ENCODE results near the gene GALC.
A peak's percentile ranks its signal among the peaks of the same experiment; 100 is the strongest.
"Not testable (repeated sequence)": the region's sequence is repeated elsewhere in the genome, so short reads cannot be mapped to it uniquely, and the experiment has no call there.

Gene GALC

DNA sequence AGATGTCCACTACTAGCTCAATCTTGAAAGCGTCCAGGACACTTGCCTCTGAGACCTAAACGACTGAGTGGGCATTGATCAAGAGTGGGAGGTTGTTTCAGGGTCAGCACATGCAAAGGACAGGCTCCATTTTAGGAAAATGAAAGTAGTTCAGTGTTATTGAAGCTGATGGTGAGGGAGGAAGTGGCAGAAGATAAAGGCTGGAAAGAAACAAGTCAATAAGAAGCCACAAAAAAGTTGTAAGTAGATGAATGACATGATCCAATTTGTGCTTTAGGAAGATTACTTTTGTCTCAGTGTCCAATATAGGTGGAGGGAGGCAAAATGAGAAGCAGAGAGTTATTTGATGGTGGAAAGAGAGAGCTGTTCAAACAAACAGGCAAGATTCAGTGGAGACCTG, 33.9 kb upstream of the GALC start:
- Histone ChIP-seq H3K27ac (ENCODE audit: low read depth, low read length) (no peak overlapping the region), H3K27me3 (ENCODE audit: control insufficient read depth in 5 of 5, insufficient read depth in 4 of 5, low read length in 5 of 5) (no peaks in the 10 kb centered on the region), H3K4me1 (ENCODE audit: control insufficient read depth in 5 of 5, insufficient read depth in 5 of 5, low read length in 5 of 5) (peaks cover 0 to 10% (median 0%) of the 10 kb centered on the region in 5 donors), H3K9ac (ENCODE audit: low read length in 5 of 5) (no peak overlapping the region), H3K9me3 (ENCODE audit: control insufficient read depth in 5 of 5, low read length in 5 of 5) (no peaks in the 10 kb centered on the region), H3K4me3 (ENCODE audit: low read depth in 1 of 5, low read length in 5 of 5) (no peak overlapping the region), H3K36me3 (ENCODE audit: control insufficient read depth in 5 of 5, insufficient read depth in 5 of 5, low read length in 5 of 5) (no peaks in the 10 kb centered on the region)

DNA sequence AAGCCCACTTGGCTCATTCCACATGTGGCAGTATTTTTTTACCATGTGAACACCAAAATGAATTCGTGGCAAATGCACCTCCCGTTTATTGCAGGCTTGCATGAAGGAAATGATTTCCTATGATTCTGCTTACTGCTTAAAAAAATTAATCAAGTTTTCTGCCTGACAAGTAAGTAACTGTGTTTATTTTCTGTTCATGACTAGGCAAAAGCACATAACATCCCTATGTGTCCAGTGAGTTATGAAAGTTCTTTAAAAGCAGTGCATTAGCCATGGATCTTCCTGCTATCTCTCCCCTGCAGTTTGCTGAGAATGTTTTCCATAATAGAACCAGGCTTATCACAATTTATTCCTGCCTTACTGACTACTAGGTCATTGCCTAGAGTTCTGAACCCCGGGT, 32.3 kb upstream of the GALC start:
- Histone ChIP-seq H3K9ac (ENCODE audit: low read length in 5 of 5) (no peak overlapping the region), H3K4me3 (ENCODE audit: low read depth in 1 of 5, low read length in 5 of 5) (no peak overlapping the region), H3K27me3 (ENCODE audit: control insufficient read depth in 5 of 5, insufficient read depth in 4 of 5, low read length in 5 of 5) (no peaks in the 10 kb centered on the region), H3K9me3 (ENCODE audit: control insufficient read depth in 5 of 5, low read length in 5 of 5) (no peaks in the 10 kb centered on the region), H3K27ac (ENCODE audit: low read depth, low read length) (no peak overlapping the region), H3K4me1 (ENCODE audit: control insufficient read depth in 5 of 5, insufficient read depth in 5 of 5, low read length in 5 of 5) (peaks cover 0 to 9% (median 0%) of the 10 kb centered on the region in 5 donors), H3K36me3 (ENCODE audit: control insufficient read depth in 5 of 5, insufficient read depth in 5 of 5, low read length in 5 of 5) (no peaks in the 10 kb centered on the region)

DNA sequence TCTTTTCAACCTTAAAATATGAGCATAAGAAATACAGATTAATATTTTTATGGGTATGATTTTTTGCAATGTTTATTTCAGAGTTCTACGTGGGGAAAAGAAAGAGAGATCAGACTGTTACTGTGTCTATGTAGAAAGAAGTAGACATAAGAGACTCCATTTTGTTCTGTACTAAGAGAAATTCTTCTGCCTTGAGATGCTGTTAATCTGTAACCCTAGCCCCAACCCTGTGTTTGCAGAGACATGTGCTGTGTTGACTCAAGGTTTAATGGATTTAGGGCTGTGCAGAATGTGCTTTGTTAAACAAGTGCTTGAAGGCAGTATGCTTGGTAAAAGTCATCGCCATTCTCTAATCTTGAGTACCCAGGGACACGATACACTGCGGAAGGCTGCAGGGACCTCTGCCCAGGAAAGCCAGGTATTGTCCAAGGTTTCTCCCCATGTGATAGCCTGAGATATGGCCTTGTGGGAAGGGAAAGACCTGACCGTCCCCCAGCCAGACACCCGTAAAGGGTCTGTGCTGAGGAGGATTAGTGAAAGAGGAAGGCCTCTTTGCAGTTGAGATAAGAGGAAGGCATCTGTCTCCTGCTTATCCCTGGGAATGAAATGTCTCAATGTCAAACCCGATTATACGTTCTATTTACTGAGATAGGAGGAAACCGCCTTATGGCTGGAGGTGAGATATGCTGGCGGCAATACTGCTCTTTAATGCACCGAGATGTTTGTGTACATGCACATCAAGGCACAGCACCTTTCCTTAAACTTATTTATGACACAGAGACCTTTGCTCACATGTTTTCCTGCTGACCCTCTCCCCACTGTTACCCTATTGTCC, 31.5 kb upstream of the GALC start:
- not testable (repeated sequence) for H3K4me1 ChIP-seq (ENCODE audit: control insufficient read depth in 5 of 5, insufficient read depth in 5 of 5, low read length in 5 of 5); H3K27ac ChIP-seq (ENCODE audit: low read depth, low read length); H3K9ac ChIP-seq (ENCODE audit: low read length in 5 of 5); H3K9me3 ChIP-seq (ENCODE audit: control insufficient read depth in 5 of 5, low read length in 5 of 5); H3K36me3 ChIP-seq (ENCODE audit: control insufficient read depth in 5 of 5, insufficient read depth in 5 of 5, low read length in 5 of 5); H3K4me3 ChIP-seq (ENCODE audit: low read depth in 1 of 5, low read length in 5 of 5); H3K27me3 ChIP-seq (ENCODE audit: control insufficient read depth in 5 of 5, insufficient read depth in 4 of 5, low read length in 5 of 5)

DNA sequence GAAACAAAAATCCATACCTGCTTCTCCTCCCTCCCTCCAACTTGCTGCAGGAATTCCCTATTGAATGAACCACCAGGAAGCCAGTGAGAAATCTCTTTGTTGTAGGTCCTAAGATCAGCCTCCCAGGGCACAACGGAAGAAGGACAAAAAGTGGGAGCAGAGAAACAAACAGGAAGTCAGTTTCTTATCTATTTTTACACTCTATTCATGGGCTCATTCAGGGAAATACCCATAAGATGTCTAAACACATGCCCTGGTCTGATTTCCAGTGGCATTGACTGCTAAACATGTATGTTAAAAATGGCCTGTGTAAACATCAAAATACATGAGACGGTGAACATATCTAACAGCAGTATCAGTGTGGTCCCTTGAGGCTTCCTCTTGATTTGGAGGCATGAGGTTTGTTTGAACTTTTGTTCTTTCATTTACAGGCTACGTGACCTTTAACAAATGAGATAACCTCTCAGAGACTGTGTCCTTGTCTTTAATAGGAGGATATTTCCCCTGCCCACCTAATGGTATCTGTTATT, 30.7 kb upstream of the GALC start:
- Histone ChIP-seq H3K36me3 (ENCODE audit: control insufficient read depth in 5 of 5, insufficient read depth in 5 of 5, low read length in 5 of 5) (no peaks in the 10 kb centered on the region), H3K27me3 (ENCODE audit: control insufficient read depth in 5 of 5, insufficient read depth in 4 of 5, low read length in 5 of 5) (no peaks in the 10 kb centered on the region), H3K4me3 (ENCODE audit: low read depth in 1 of 5, low read length in 5 of 5) (no peak overlapping the region), H3K4me1 (ENCODE audit: control insufficient read depth in 5 of 5, insufficient read depth in 5 of 5, low read length in 5 of 5) (peaks cover 0 to 2% (median 0%) of the 10 kb centered on the region in 5 donors), H3K27ac (ENCODE audit: low read depth, low read length) (no peak overlapping the region), H3K9ac (ENCODE audit: low read length in 5 of 5) (no peak overlapping the region), H3K9me3 (ENCODE audit: control insufficient read depth in 5 of 5, low read length in 5 of 5) (no peaks in the 10 kb centered on the region)

DNA sequence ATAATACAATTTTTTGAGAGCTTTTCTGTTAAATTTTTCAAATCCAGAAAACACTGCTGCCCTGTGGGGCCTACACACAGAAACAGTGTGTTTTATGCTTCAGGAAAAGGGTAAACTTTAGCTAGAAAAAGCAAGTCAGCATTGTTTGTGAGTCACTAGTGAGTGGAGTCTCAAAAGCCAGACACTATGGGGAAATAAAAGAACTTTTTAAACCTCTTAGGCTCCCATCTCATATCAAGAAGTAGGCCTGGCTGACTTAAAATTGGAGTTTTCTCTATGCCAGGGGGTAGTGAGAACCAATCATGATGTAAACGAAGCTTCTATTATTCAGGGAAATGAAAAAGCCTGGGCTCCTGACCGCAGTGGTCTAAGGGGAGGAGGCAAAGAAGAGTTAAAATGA, 24.6 kb upstream of the GALC start:
- Histone ChIP-seq H3K4me3 (ENCODE audit: low read depth in 1 of 5, low read length in 5 of 5) (no peak overlapping the region), H3K27ac (ENCODE audit: low read depth, low read length) (no peak overlapping the region), H3K9ac (ENCODE audit: low read length in 5 of 5) (no peak overlapping the region)

DNA sequence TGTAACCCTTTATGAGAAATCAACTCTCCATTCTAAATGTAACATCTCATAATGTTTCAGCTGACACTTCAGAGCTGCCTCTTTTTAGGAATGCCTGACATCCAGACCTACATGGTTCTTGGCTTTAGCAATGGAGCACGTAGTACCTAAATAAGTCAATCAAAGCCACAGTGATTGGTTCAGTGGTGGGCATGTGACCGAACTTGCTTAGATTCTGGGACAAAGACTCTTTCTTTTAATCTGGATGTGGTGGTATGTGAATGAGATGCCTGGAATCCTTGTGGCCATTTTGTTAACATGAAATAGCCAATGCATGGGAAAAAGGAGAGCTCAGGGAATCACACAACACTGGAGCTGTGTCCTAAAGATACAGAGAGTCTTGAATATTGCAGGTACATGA, 23.8 kb upstream of the GALC start:
- H3K27ac ChIP-seq (ENCODE audit: low read depth, low read length): no peak overlapping the region

More for the DNA sequence above, 24.6 kb upstream of the GALC start:
- Histone ChIP-seq H3K27me3 (ENCODE audit: control insufficient read depth in 5 of 5, insufficient read depth in 4 of 5, low read length in 5 of 5) (no peaks in the 10 kb centered on the region), H3K4me1 (ENCODE audit: control insufficient read depth in 5 of 5, insufficient read depth in 5 of 5, low read length in 5 of 5) (peaks cover 0 to 2% (median 0%) of the 10 kb centered on the region in 5 donors), H3K36me3 (ENCODE audit: control insufficient read depth in 5 of 5, insufficient read depth in 5 of 5, low read length in 5 of 5) (no peaks in the 10 kb centered on the region), H3K9me3 (ENCODE audit: control insufficient read depth in 5 of 5, low read length in 5 of 5) (no peaks in the 10 kb centered on the region)

DNA sequence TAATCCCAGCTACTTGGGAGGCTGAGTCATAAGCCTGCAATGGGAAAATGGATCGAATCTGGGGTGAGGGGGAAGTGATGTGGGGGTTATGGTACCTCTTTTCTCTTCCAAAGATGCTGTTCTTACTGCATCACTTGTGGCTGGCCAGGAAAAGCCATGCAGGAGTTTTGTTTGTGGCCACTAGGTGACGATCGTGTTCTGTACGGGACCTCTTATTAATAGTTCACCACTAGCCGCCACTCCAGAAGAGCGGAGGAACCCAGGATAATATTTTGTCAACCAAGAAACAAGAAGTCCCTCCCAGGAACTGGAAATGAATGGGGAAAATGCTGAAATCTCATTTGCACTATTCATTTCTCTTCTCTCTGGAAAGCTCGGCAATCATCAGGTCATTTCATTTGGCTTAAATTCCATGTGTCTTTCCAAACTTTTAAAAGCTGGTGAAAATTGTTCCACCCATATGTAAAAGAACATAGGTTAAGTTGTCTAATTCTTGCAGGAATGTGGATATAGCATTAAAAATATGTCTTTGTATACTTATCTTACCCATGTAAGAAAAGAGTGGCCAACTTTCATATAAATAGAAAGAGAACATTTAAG, 20.9 kb upstream of the GALC start:
- H3K9ac ChIP-seq (ENCODE audit: low read length in 5 of 5): no peak overlapping the region
- H3K4me1 ChIP-seq (ENCODE audit: control insufficient read depth in 5 of 5, insufficient read depth in 5 of 5, low read length in 5 of 5): peaks cover 0 to 2% (median 0%) of the 10 kb centered on the region in 5 donors
- no peaks in the 10 kb centered on the region for H3K36me3 ChIP-seq (ENCODE audit: control insufficient read depth in 5 of 5, insufficient read depth in 5 of 5, low read length in 5 of 5)
- no peaks in the 10 kb centered on the region for H3K9me3 ChIP-seq (ENCODE audit: control insufficient read depth in 5 of 5, low read length in 5 of 5)
- no peak overlapping the region for H3K27ac ChIP-seq (ENCODE audit: low read depth, low read length)
- H3K4me3 ChIP-seq (ENCODE audit: low read depth in 1 of 5, low read length in 5 of 5): no peak overlapping the region
- H3K27me3 ChIP-seq (ENCODE audit: control insufficient read depth in 5 of 5, insufficient read depth in 4 of 5, low read length in 5 of 5): no peaks in the 10 kb centered on the region

More for the DNA sequence above, 23.8 kb upstream of the GALC start:
- Histone ChIP-seq H3K36me3 (ENCODE audit: control insufficient read depth in 5 of 5, insufficient read depth in 5 of 5, low read length in 5 of 5) (no peaks in the 10 kb centered on the region), H3K4me1 (ENCODE audit: control insufficient read depth in 5 of 5, insufficient read depth in 5 of 5, low read length in 5 of 5) (peaks cover 0 to 2% (median 0%) of the 10 kb centered on the region in 5 donors), H3K9me3 (ENCODE audit: control insufficient read depth in 5 of 5, low read length in 5 of 5) (no peaks in the 10 kb centered on the region), H3K4me3 (ENCODE audit: low read depth in 1 of 5, low read length in 5 of 5) (no peak overlapping the region), H3K27me3 (ENCODE audit: control insufficient read depth in 5 of 5, insufficient read depth in 4 of 5, low read length in 5 of 5) (no peaks in the 10 kb centered on the region), H3K9ac (ENCODE audit: low read length in 5 of 5) (no peak overlapping the region)

DNA sequence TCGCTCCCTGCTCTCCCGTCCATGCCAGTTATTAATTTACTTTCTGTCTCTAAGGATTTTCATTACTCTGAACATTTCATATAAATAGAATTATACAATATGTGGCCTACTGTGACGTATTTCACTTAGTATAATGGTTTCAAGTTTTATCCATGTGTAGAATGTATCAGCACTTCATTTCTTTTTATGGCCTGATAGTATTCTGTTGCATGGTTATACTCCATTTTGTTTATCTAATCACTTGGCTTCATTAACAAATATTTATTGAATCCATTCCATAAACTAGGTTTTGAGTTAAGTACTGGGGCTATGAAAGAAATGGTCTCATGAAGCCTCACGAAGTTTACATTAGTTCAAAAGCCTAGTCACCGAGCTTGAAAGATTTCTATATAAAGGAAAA, 19.5 kb upstream of the GALC start:
- H3K36me3 ChIP-seq (ENCODE audit: control insufficient read depth in 5 of 5, insufficient read depth in 5 of 5, low read length in 5 of 5): no peaks in the 10 kb centered on the region
- no peaks in the 10 kb centered on the region for H3K27me3 ChIP-seq (ENCODE audit: control insufficient read depth in 5 of 5, insufficient read depth in 4 of 5, low read length in 5 of 5)
- H3K9me3 ChIP-seq (ENCODE audit: control insufficient read depth in 5 of 5, low read length in 5 of 5): no peaks in the 10 kb centered on the region

DNA sequence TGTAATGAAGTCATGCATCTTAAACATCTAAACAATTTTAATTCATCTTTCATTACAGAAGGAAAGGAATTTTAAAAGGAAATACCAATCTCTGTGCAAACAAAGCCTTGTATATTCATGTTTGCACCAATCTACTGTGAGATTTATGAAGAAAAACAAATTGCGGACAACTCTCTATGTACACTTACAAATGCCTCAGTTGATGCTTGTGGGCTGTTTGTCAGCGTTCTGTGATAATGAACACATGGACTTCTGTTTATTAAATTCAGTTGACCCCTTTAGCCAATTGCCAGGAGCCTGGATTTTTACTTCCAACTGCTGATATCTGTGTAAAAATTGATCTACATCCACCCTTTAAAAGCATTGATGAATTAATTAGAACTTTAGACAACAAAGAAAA, 17.3 kb upstream of the GALC start:
- H3K27me3 ChIP-seq (ENCODE audit: control insufficient read depth in 5 of 5, insufficient read depth in 4 of 5, low read length in 5 of 5): no peaks in the 10 kb centered on the region
- no peaks in the 10 kb centered on the region for H3K9me3 ChIP-seq (ENCODE audit: control insufficient read depth in 5 of 5, low read length in 5 of 5)
- H3K36me3 ChIP-seq (ENCODE audit: control insufficient read depth in 5 of 5, insufficient read depth in 5 of 5, low read length in 5 of 5): no peaks in the 10 kb centered on the region
- peaks cover 0 to 3% (median 0%) of the 10 kb centered on the region in 5 donors for H3K4me1 ChIP-seq (ENCODE audit: control insufficient read depth in 5 of 5, insufficient read depth in 5 of 5, low read length in 5 of 5)
- no peak overlapping the region for H3K9ac ChIP-seq (ENCODE audit: low read length in 5 of 5)
- no peak overlapping the region for H3K27ac ChIP-seq (ENCODE audit: low read depth, low read length)
- no peak overlapping the region for H3K4me3 ChIP-seq (ENCODE audit: low read depth in 1 of 5, low read length in 5 of 5)

More for the DNA sequence above, 19.5 kb upstream of the GALC start:
- Histone ChIP-seq H3K27ac (ENCODE audit: low read depth, low read length) (no peak overlapping the region), H3K9ac (ENCODE audit: low read length in 5 of 5) (no peak overlapping the region), H3K4me3 (ENCODE audit: low read depth in 1 of 5, low read length in 5 of 5) (no peak overlapping the region), H3K4me1 (ENCODE audit: control insufficient read depth in 5 of 5, insufficient read depth in 5 of 5, low read length in 5 of 5) (peaks cover 0 to 3% (median 0%) of the 10 kb centered on the region in 5 donors)

DNA sequence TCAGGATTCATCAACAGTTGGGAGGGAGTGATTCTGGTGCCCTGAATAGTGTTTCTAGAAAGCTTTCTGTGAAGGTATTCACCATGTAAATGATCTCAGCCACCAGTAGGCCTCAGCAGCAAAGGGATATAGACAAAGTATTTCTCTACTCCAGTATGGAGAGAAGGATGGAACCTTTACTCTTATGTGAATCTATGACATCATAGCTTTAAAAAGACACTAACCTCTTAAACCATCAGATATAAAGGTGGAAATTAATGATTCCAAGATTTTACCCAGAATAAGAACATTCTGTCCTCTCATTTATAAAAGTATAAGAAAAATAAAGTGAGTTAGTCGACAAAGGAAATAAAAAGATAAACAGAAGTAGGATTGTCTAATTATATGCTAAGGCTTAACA, 16.5 kb upstream of the GALC start:
- Histone ChIP-seq H3K27me3 (ENCODE audit: control insufficient read depth in 5 of 5, insufficient read depth in 4 of 5, low read length in 5 of 5) (no peaks in the 10 kb centered on the region), H3K9me3 (ENCODE audit: control insufficient read depth in 5 of 5, low read length in 5 of 5) (no peaks in the 10 kb centered on the region), H3K36me3 (ENCODE audit: control insufficient read depth in 5 of 5, insufficient read depth in 5 of 5, low read length in 5 of 5) (no peaks in the 10 kb centered on the region), H3K9ac (ENCODE audit: low read length in 5 of 5) (peak overlapping the region in 1 of 5 donors; percentile 20), H3K4me3 (ENCODE audit: low read depth in 1 of 5, low read length in 5 of 5) (no peak overlapping the region), H3K27ac (ENCODE audit: low read depth, low read length) (no peak overlapping the region), H3K4me1 (ENCODE audit: control insufficient read depth in 5 of 5, insufficient read depth in 5 of 5, low read length in 5 of 5) (peaks cover 0 to 3% (median 0%) of the 10 kb centered on the region in 5 donors)

Data from subcutaneous abdominal adipose tissue (tissue), 5 donors.